HG02852 (cell line): Measurements from ENCODE around the gene GPR15.

ENCODE experiments used
- ATAC-seq: cut with Tn5 transposase; IDR thresholded peaks from one replicate; pipeline ENCODE4 v1.9.1; 2021; ENCODE audit warnings: mild to moderate bottlenecking, moderate library complexity; ENCODE audit not compliant: unreplicated experiment

The GPR15 gene

GRCh38 chr3:98531622-98532274, at the start of gene GPR15:
Gene GPR15 (plus strand): TSS chr3:98531978. CDS start chr3:98532034, 56 bp downstream.
- peak; percentile 33 for ATAC-seq

- no peak for ATAC-seq
Observed at GRCh38 chr3:98482717-98483482, 48.9 kb upstream of the GPR15 start.

- ATAC-seq: no peak
Observed at GRCh38 chr3:98483626-98484025, 48.2 kb upstream of the GPR15 start.

- ATAC-seq: no peak
Observed at GRCh38 chr3:98497381-98497780, 34.4 kb upstream of the GPR15 start, which contains the start of gene OR5K2. Gene OR5K2 (plus strand): TSS chr3:98497681. CDS start chr3:98497681, 0 bp downstream.

- ATAC-seq: no peak
Observed at GRCh38 chr3:98500019-98500418, 31.8 kb upstream of the GPR15 start.

- no peak for ATAC-seq
Observed at GRCh38 chr3:98501270-98501669, 30.5 kb upstream of the GPR15 start.

GRCh38 chr3:98501863-98502576, 29.8 kb upstream of the GPR15 start:
- no peak for ATAC-seq

- ATAC-seq: no peak
Observed at GRCh38 chr3:98504539-98504938, 27.2 kb upstream of the GPR15 start.

- no peak for ATAC-seq
Observed at GRCh38 chr3:98508582-98508981, 23.2 kb upstream of the GPR15 start.

- no peak for ATAC-seq
Observed at GRCh38 chr3:98512576-98512975, 19.2 kb upstream of the GPR15 start.

GRCh38 chr3:98513091-98513511, 18.7 kb upstream of the GPR15 start:
- ATAC-seq: no peak

- ATAC-seq: no peak
Observed at GRCh38 chr3:98513736-98514135, 18.0 kb upstream of the GPR15 start.

GRCh38 chr3:98514948-98515347, 16.8 kb upstream of the GPR15 start:
- no peak for ATAC-seq

- no peak for ATAC-seq
Observed at GRCh38 chr3:98518816-98519215, 13.0 kb upstream of the GPR15 start.

GRCh38 chr3:98519351-98519750, 12.4 kb upstream of the GPR15 start:
- ATAC-seq: no peak

- peak; percentile 53 for ATAC-seq
Observed at GRCh38 chr3:98521897-98522543, 9.8 kb upstream of the GPR15 start.

GRCh38 chr3:98522544-98523281, 9.1 kb upstream of the GPR15 start, which contains the start of gene CLDND1:
Gene CLDND1 (minus strand): TSS chr3:98522902. CDS start chr3:98521424, 1,478 bp downstream.
- ATAC-seq: peak; percentile 84

GRCh38 chr3:98525494-98525893, 6.3 kb upstream of the GPR15 start:
- no peak for ATAC-seq

GRCh38 chr3:98528474-98529346, 3.1 kb upstream of the GPR15 start:
- ATAC-seq: no peak
